ENCODE results near the gene GHRL. TPM values are rescaled to one million over a fixed set of nuclear protein-coding genes. Genes with fewer than 3 reads are reported as not detected.
A peak's percentile ranks its signal among the peaks of the same experiment; 100 is the strongest.

GHRL gene
- polyA plus RNA-seq, 1 donor from 2014 or later, result 1.5 TPM

GRCh38 chr3:10242182-10243065, 50.3 kb downstream of the GHRL start:
- Mint-ChIP-seq H3K4me1 (peaks cover 14 to 18% (median 15%) of the 10 kb centered on the region in 3 donors), H3K27me3 (no peaks in the 10 kb centered on the region), H3K4me3 (peak overlapping the region in 3 of 4 donors; percentile 54 to 66 (median 55)), H3K36me3 (peaks cover 8% of the 10 kb centered on the region), H3K9me3 (peaks cover 0 to 16% (median 6%) of the 10 kb centered on the region in 3 donors), H3K27ac (peak overlapping the region; percentile 64 to 72 (median 69))

- Mint-ChIP-seq H3K9me3 (peaks cover 0 to 12% (median 6%) of the 10 kb centered on the region in 3 donors), H3K27ac (no peak overlapping the region), H3K27me3 (no peaks in the 10 kb centered on the region), H3K36me3 (peaks cover 8% of the 10 kb centered on the region), H3K4me1 (peaks cover 14 to 18% (median 15%) of the 10 kb centered on the region in 3 donors), H3K4me3 (no peak overlapping the region)
Measured at GRCh38 chr3:10240799-10241198, 51.9 kb downstream of the GHRL start.

- Mint-ChIP-seq H3K4me1 (peaks cover 14 to 18% (median 15%) of the 10 kb centered on the region in 3 donors), H3K9me3 (peaks cover 0 to 2% (median 0%) of the 10 kb centered on the region in 3 donors), H3K27ac (peak overlapping the region in 1 of 3 donors; percentile 80), H3K36me3 (peaks cover 9% of the 10 kb centered on the region), H3K27me3 (no peaks in the 10 kb centered on the region), H3K4me3 (peak overlapping the region in 2 of 4 donors; percentile 1 to 61)
Measured at GRCh38 chr3:10238345-10239183, 54.2 kb downstream of the GHRL start.

Other genes with a start within 250 kb of the GHRL start
- not detected for gene FANCD2OS, start 184.7 kb downstream of the GHRL start, polyA plus RNA-seq
- gene BRK1, start 177.3 kb downstream of the GHRL start, polyA plus RNA-seq, result 221 TPM
- gene VHL, start 151.2 kb downstream of the GHRL start, polyA plus RNA-seq, result 47.3 TPM
- 8.4 TPM for gene IRAK2, start 128.0 kb downstream of the GHRL start, polyA plus RNA-seq
- gene TATDN2, start 44.5 kb downstream of the GHRL start, polyA plus RNA-seq, result 11.6 TPM
- 111 TPM for gene SEC13, start 28.2 kb upstream of the GHRL start, polyA plus RNA-seq
- not detected for gene ATP2B2, start 212.6 kb upstream of the GHRL start, polyA plus RNA-seq